IMR-90 (cell line): ENCODE measurements around the gene RORC.

ENCODE experiments used
- CTCF ChIP-seq: conservative IDR thresholded peaks from 2 replicates; pipeline ENCODE4 v1.5.1; 2012; ENCODE audit warnings: mild to moderate bottlenecking, low read depth, low read length, improper control_type of control experiment
- POLR2A ChIP-seq: IDR thresholded peaks from 2 replicates; pipeline ENCODE4 v1.6.1; 2012; ENCODE audit warnings: mild to moderate bottlenecking, low read depth, low read length
- RAD21 ChIP-seq: IDR thresholded peaks from 2 replicates; pipeline ENCODE4 v1.6.1; 2012; ENCODE audit warnings: low read length, improper control_type of control experiment
- SMC3 ChIP-seq: fragments of 150-350 bp; IDR thresholded peaks from 2 replicates; pipeline ENCODE4 v1.6.1; 2016; ENCODE audit warnings: low read depth, mild to moderate bottlenecking, antibody characterized with exemption, low read length, moderate library complexity

- TF ChIP-seq CTCF: no peak
- TF ChIP-seq SMC3: no peak
- TF ChIP-seq RAD21: no peak
- no peak for TF ChIP-seq POLR2A
Measured at GRCh38 chr1:151801846-151802245, 29.8 kb downstream of the RORC start.
